GM12872 (cell line): ENCODE results near the gene DDX3X.

Experiments
- CTCF ChIP-seq: IDR thresholded peaks from 3 replicates; pipeline ENCODE4 v1.5.1; 2011; ENCODE audit warnings: low read depth, mild to moderate bottlenecking, low read length, moderate library complexity; ENCODE audit not compliant: insufficient read depth

The DDX3X gene

GRCh38 chrX:41337140-41337539, 3.2 kb downstream of the DDX3X start:
- TF ChIP-seq CTCF = no peak

- no peak for TF ChIP-seq CTCF
Observed at GRCh38 chrX:41338436-41338835, 4.5 kb downstream of the DDX3X start.

DNA sequence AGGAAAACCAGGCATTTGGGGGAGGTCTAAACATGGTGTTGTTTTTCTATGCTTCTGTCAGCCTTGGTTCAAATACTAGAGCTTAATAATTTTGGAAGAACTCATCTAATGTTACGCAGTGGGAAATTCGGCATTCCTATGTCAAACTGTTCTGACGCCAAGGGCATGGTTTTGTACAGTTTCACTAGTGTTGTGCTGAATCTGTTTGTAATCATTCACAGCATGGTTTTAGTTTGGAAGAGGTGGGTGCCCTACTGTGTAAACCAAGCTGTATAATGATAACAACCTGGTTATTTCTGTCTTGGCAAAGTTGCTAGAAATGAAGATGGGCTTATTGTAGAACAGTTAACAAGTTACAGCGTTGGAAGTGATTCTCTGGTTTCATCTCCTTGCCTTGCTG, 5.2 kb downstream of the DDX3X start:
- TF ChIP-seq CTCF = no peak

DNA sequence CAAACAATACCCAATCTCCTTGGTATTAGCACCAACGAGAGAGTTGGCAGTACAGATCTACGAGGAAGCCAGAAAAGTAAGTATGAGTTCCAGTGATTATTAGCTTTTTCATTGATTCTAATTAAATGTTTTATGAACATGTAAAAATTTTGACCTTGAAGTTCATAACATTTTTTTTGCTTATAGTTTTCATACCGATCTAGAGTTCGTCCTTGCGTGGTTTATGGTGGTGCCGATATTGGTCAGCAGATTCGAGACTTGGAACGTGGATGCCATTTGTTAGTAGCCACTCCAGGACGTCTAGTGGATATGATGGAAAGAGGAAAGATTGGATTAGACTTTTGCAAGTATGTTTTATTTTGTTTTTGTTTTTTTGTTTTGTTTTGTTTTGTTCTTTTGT, 10.1 kb downstream of the DDX3X start:
- no peak for TF ChIP-seq CTCF

- TF ChIP-seq CTCF = no peak
Observed at GRCh38 chrX:41347186-41347585, 13.2 kb downstream of the DDX3X start.

GRCh38 chrX:41348551-41348950, 14.6 kb downstream of the DDX3X start:
- no peak for TF ChIP-seq CTCF

- no peak for TF ChIP-seq CTCF
Observed at GRCh38 chrX:41350150-41350975, 16.4 kb downstream of the DDX3X start.
